ENCODE results near the gene MAGOH. TPM values are rescaled to one million over a fixed set of nuclear protein-coding genes. Genes with fewer than 3 reads are reported as not detected.

MAGOH gene
- total RNA-seq, 1 donor from 2014 or later, result 109 TPM

DNA sequence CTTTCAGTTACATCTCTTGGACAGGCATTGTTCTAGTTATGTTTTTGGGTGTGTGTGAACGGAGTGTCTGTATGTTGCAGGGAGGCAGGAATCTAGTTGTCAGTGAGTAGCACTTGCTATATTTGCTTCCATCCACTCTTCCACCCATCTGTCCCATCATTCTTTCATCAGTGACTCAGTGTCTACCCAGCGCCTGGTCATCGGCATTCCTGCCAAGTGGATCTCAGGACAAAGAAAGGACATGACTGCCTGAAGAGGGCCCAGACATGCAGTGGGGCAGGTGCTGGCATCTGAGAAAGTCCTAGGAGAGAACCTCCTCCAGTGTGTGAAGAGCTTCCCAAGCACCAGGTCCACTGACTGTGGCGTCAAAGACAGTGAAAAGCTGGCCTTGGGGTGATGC lies 27.3 kb upstream of the MAGOH start:
- Mint-ChIP-seq H3K4me3 (no peak overlapping the region), H3K9me3 (no peaks in the 10 kb centered on the region), H3K4me1 (no peaks in the 10 kb centered on the region), H3K27me3 (ENCODE audit: insufficient read depth, low read depth) (peaks cover 7% of the 10 kb centered on the region), H3K27ac (no peak overlapping the region), H3K36me3 (peaks cover 18% of the 10 kb centered on the region)
- H4K20me1 ChIP-seq (ENCODE audit: low read depth), result no peaks in the 10 kb centered on the region
- H3K9me3 ChIP-seq (ENCODE audit: low read depth), result no peaks in the 10 kb centered on the region
- no peak overlapping the region for H2AFZ ChIP-seq (replicated peaks)
- H3K36me3 ChIP-seq, result no peaks in the 10 kb centered on the region
- H3K4me2 ChIP-seq, result no peak overlapping the region
- no peaks in the 10 kb centered on the region for H3F3A ChIP-seq (ENCODE audit: low read depth)
- no peaks in the 10 kb centered on the region for H3K79me2 ChIP-seq (ENCODE audit: low read depth)
- no peak for DNase-seq (ENCODE audit: low spot score)
- no peaks in the 10 kb centered on the region for H3K27me3 ChIP-seq
- no peak overlapping the region for H3K27ac ChIP-seq
- TF ChIP-seq EZH2phosphoT487 (IDR thresholded peaks at IDR 0.05) (no peak), CTCF (IDR thresholded peaks at IDR 0.05) (no peak), EZH2 (IDR thresholded peaks at IDR 0.05) (no peak)
- H3K9ac ChIP-seq, result no peak overlapping the region
- no peaks in the 10 kb centered on the region for H3K4me1 ChIP-seq
- H3K4me3 ChIP-seq, result no peak overlapping the region

GRCh38 chr1:53264048-53264447 lies 25.7 kb upstream of the MAGOH start:
- no peaks in the 10 kb centered on the region for H3K79me2 ChIP-seq (ENCODE audit: low read depth)
- no peak overlapping the region for H2AFZ ChIP-seq (replicated peaks)
- peaks cover 7% of the 10 kb centered on the region for H3K27me3 Mint-ChIP-seq (ENCODE audit: insufficient read depth, low read depth)
- H3K4me1 ChIP-seq, result no peaks in the 10 kb centered on the region
- no peak overlapping the region for H3K4me3 Mint-ChIP-seq
- H3K4me3 ChIP-seq, result no peak overlapping the region
- H3K36me3 Mint-ChIP-seq, result peaks cover 17% of the 10 kb centered on the region
- H3K9me3 ChIP-seq (ENCODE audit: low read depth), result no peaks in the 10 kb centered on the region
- no peak overlapping the region for H3K9ac ChIP-seq
- H3K4me2 ChIP-seq, result no peak overlapping the region
- H3K4me1 Mint-ChIP-seq, result no peaks in the 10 kb centered on the region
- no peaks in the 10 kb centered on the region for H3K36me3 ChIP-seq
- H4K20me1 ChIP-seq (ENCODE audit: low read depth), result no peaks in the 10 kb centered on the region
- no peaks in the 10 kb centered on the region for H3K9me3 Mint-ChIP-seq
- DNase-seq (ENCODE audit: low spot score), result no peak
- TF ChIP-seq CTCF (IDR thresholded peaks at IDR 0.05) (no peak), EZH2 (IDR thresholded peaks at IDR 0.05) (no peak), EZH2phosphoT487 (IDR thresholded peaks at IDR 0.05) (no peak)
- no peak overlapping the region for H3K27ac ChIP-seq
- no peak overlapping the region for H3K27ac Mint-ChIP-seq
- H3F3A ChIP-seq (ENCODE audit: low read depth), result no peaks in the 10 kb centered on the region
- no peaks in the 10 kb centered on the region for H3K27me3 ChIP-seq

GRCh38 chr1:53262000-53262399 lies 23.7 kb upstream of the MAGOH start:
- Histone ChIP-seq H3K27ac (no peak overlapping the region), H3K36me3 (no peaks in the 10 kb centered on the region), H4K20me1 (ENCODE audit: low read depth) (no peaks in the 10 kb centered on the region), H3K4me2 (no peak overlapping the region), H3K9ac (no peak overlapping the region), H3F3A (ENCODE audit: low read depth) (no peaks in the 10 kb centered on the region), H3K27me3 (no peaks in the 10 kb centered on the region), H3K4me3 (no peak overlapping the region), H3K4me1 (no peaks in the 10 kb centered on the region), H2AFZ (replicated peaks) (no peak overlapping the region), H3K9me3 (ENCODE audit: low read depth) (no peaks in the 10 kb centered on the region), H3K79me2 (ENCODE audit: low read depth) (no peaks in the 10 kb centered on the region)
- DNase-seq (ENCODE audit: low spot score), result no peak
- no peak for TF ChIP-seq EZH2phosphoT487 (IDR thresholded peaks at IDR 0.05)
- TF ChIP-seq EZH2 (IDR thresholded peaks at IDR 0.05), result no peak
- TF ChIP-seq CTCF (IDR thresholded peaks at IDR 0.05), result no peak
- H3K9me3 Mint-ChIP-seq, result no peaks in the 10 kb centered on the region
- no peak overlapping the region for H3K27ac Mint-ChIP-seq
- H3K4me3 Mint-ChIP-seq, result no peak overlapping the region
- H3K36me3 Mint-ChIP-seq, result peaks cover 20% of the 10 kb centered on the region
- no peaks in the 10 kb centered on the region for H3K4me1 Mint-ChIP-seq
- peaks cover 5% of the 10 kb centered on the region for H3K27me3 Mint-ChIP-seq (ENCODE audit: insufficient read depth, low read depth)
